Activated T-helper 17 cell treated with anti-CD3 and anti-CD28 coated beads, Interleukin-2, amount 50 U/mL, for 72 hours (primary cell): Measurements from ENCODE around the gene C22orf31. TPM values are rescaled to one million over a fixed set of nuclear protein-coding genes. Genes with fewer than 3 reads are reported as not detected.

Experiments
- ATAC-seq: fragments of 150-1000 bp; cut with Tn5 transposase; replicated peaks from 2 replicates; pipeline ENCODE4 v1.10.0; 2021; ENCODE audit warnings: mild to moderate bottlenecking, moderate library complexity
- H3K27ac Mint-ChIP-seq: one replicate; pipeline ENCODE4 v1.8.0; 2022; ENCODE audit warnings: mixed read lengths
- H3K27me3 Mint-ChIP-seq: one replicate; pipeline ENCODE4 v1.8.0; 2022; ENCODE audit warnings: mixed read lengths
- H3K36me3 Mint-ChIP-seq: one replicate; pipeline ENCODE4 v1.8.0; 2022; ENCODE audit warnings: low read depth, mild to moderate bottlenecking, mixed read lengths
- H3K4me1 Mint-ChIP-seq: one replicate; pipeline ENCODE4 v1.8.0; 2022; ENCODE audit warnings: mixed read lengths
- H3K4me3 Mint-ChIP-seq: one replicate; pipeline ENCODE4 v1.8.0; 2022; ENCODE audit warnings: mild to moderate bottlenecking, mixed read lengths
- H3K9me3 Mint-ChIP-seq: one replicate; pipeline ENCODE4 v1.8.0; 2022; ENCODE audit warnings: mixed read lengths
- total RNA-seq, 2 donors: library from RNA; stranded (reverse); gene quantifications; one replicate each; pipeline ENCODE4 v1.2.3, GENCODE V29; 2022

Gene C22orf31
- total RNA-seq, 2 donors from 2014 or later, result not detected

- ATAC-seq, result no peak
- peaks cover 5% of the 10 kb centered on the region for H3K27me3 Mint-ChIP-seq
- H3K4me3 Mint-ChIP-seq, result no peak overlapping the region
- H3K36me3 Mint-ChIP-seq, result no peaks in the 10 kb centered on the region
- peaks cover 4% of the 10 kb centered on the region for H3K4me1 Mint-ChIP-seq
- no peaks in the 10 kb centered on the region for H3K9me3 Mint-ChIP-seq
- H3K27ac Mint-ChIP-seq, result no peak overlapping the region
Observed at GRCh38 chr22:29011240-29012100, 50.2 kb downstream of the C22orf31 start.

GRCh38 chr22:29009148-29009547, 52.5 kb downstream of the C22orf31 start:
- no peaks in the 10 kb centered on the region for H3K36me3 Mint-ChIP-seq
- no peaks in the 10 kb centered on the region for H3K4me1 Mint-ChIP-seq
- H3K27ac Mint-ChIP-seq, result no peak overlapping the region
- H3K4me3 Mint-ChIP-seq, result no peak overlapping the region
- no peak for ATAC-seq
- H3K27me3 Mint-ChIP-seq, result peaks cover 5% of the 10 kb centered on the region
- no peaks in the 10 kb centered on the region for H3K9me3 Mint-ChIP-seq

Other genes with a start within 250 kb of the C22orf31 start
- gene ZNRF3, start 178.3 kb downstream of the C22orf31 start, total RNA-seq, result under 1 TPM; 0.26 to 0.43 TPM
- under 1 TPM in 1 of 2 donors, not detected in 1; 0.40 TPM for gene KREMEN1, start 11.2 kb upstream of the C22orf31 start, total RNA-seq
- gene EMID1, start 144.1 kb upstream of the C22orf31 start, total RNA-seq, result not detected
- 10 to 100 TPM; 19.2 to 36.8 TPM for gene RHBDD3, start 206.2 kb upstream of the C22orf31 start, total RNA-seq
- 100 to 1,000 TPM; 231 to 319 TPM for gene EWSR1, start 206.4 kb upstream of the C22orf31 start, total RNA-seq
- gene GAS2L1, start 244.8 kb upstream of the C22orf31 start, total RNA-seq, result 1 to 10 TPM; 1.9 to 2.9 TPM